Trophoblast cell (in vitro differentiated cells and primary cell): ENCODE data around the gene IFNL1.
A peak's percentile ranks its signal among the peaks of the same experiment; 100 is the strongest.

Experiments
- DNase-seq, 2 donors: peaks; one replicate each; pipeline ENCODE4 v3.0.0-alpha.2; 2016
- H2AFZ ChIP-seq: 2 replicates; pipeline ENCODE4 v1.6.1; 2013; ENCODE audit warnings: low read length, moderate library complexity, mild to moderate bottlenecking; ENCODE audit not compliant: insufficient read depth, poor library complexity
- H2AK5ac ChIP-seq: 2 replicates; pipeline ENCODE4 v1.6.1; 2013; ENCODE audit warnings: mild to moderate bottlenecking, low read length
- H2BK120ac ChIP-seq: 2 replicates; pipeline ENCODE4 v1.6.1; 2013; ENCODE audit warnings: low read length, mild to moderate bottlenecking, moderate library complexity; ENCODE audit not compliant: insufficient read depth, poor library complexity
- H2BK12ac ChIP-seq: 2 replicates; pipeline ENCODE4 v1.6.1; 2013; ENCODE audit warnings: mild to moderate bottlenecking, low read length, moderate library complexity
- H2BK5ac ChIP-seq: 2 replicates; pipeline ENCODE4 v1.6.1; 2013; ENCODE audit warnings: low read length, low read depth, moderate library complexity, mild to moderate bottlenecking; ENCODE audit not compliant: poor library complexity
- H3K14ac ChIP-seq: 2 replicates; pipeline ENCODE4 v1.6.1; 2013; ENCODE audit warnings: mild to moderate bottlenecking, low read length
- H3K18ac ChIP-seq: 2 replicates; pipeline ENCODE4 v1.6.1; 2013; ENCODE audit warnings: mild to moderate bottlenecking, low read length
- H3K23ac ChIP-seq: 2 replicates; pipeline ENCODE4 v1.6.1; 2013; ENCODE audit warnings: low read length
- H3K27ac ChIP-seq: 2 replicates; pipeline ENCODE4 v1.5.1; 2013; ENCODE audit warnings: low read depth, mild to moderate bottlenecking, inconsistent platforms, low read length, moderate library complexity
- H3K27me3 ChIP-seq: 2 replicates; pipeline ENCODE4 v1.6.1; 2013; ENCODE audit warnings: inconsistent platforms, mild to moderate bottlenecking, low read length, moderate library complexity; ENCODE audit not compliant: insufficient read depth
- H3K36me3 ChIP-seq, 2 experiments: 1 replicate in 1 of 2; 2 replicates in 1 of 2; pipeline ENCODE4 v1.6.1; 2013; ENCODE audit warnings: low read length in 2 of 2, mild to moderate bottlenecking in 2 of 2, moderate library complexity in 1 of 2; ENCODE audit not compliant: insufficient read depth in 2 of 2, control insufficient read depth in 1 of 2
- H3K4ac ChIP-seq: 2 replicates; pipeline ENCODE4 v1.6.1; 2013; ENCODE audit warnings: low read depth, mild to moderate bottlenecking, low read length, moderate library complexity
- H3K4me1 ChIP-seq, 2 experiments: 1 replicate in 1 of 2; 2 replicates in 1 of 2; pipeline ENCODE4 v1.6.1; 2013; ENCODE audit warnings: low read length in 2 of 2, mild to moderate bottlenecking in 2 of 2, moderate library complexity in 1 of 2; ENCODE audit not compliant: insufficient read depth in 2 of 2, control insufficient read depth in 1 of 2
- H3K4me2 ChIP-seq: 2 replicates; pipeline ENCODE4 v1.6.1; 2013; ENCODE audit warnings: inconsistent platforms, mild to moderate bottlenecking, low read length, moderate library complexity
- H3K4me3 ChIP-seq: 2 replicates; pipeline ENCODE4 v1.5.1; 2013; ENCODE audit warnings: mild to moderate bottlenecking, low read depth, low read length, inconsistent platforms
- H3K79me1 ChIP-seq: one replicate; pipeline ENCODE4 v1.6.1; 2013; ENCODE audit warnings: low read length
- H3K79me2 ChIP-seq: 2 replicates; pipeline ENCODE4 v1.6.1; 2013; ENCODE audit warnings: low read length, mild to moderate bottlenecking; ENCODE audit not compliant: control insufficient read depth, insufficient read depth, poor library complexity
- H3K9ac ChIP-seq: 2 replicates; pipeline ENCODE4 v1.6.1; 2013; ENCODE audit warnings: mild to moderate bottlenecking, low read length
- H3K9me3 ChIP-seq: 2 replicates; pipeline ENCODE4 v1.6.1; 2013; ENCODE audit warnings: low read depth, mild to moderate bottlenecking, control low read depth, inconsistent platforms, low read length; ENCODE audit not compliant: insufficient read depth
- H4K12ac ChIP-seq: 2 replicates; pipeline ENCODE4 v1.6.1; 2013; ENCODE audit warnings: low read depth, mild to moderate bottlenecking, low read length, moderate library complexity
- H4K8ac ChIP-seq: 2 replicates; pipeline ENCODE4 v1.6.1; 2013; ENCODE audit warnings: low read depth, mild to moderate bottlenecking, low read length, moderate library complexity
- H4K91ac ChIP-seq: one replicate; pipeline ENCODE4 v1.6.1; 2013; ENCODE audit warnings: low read depth, mild to moderate bottlenecking, low read length, moderate library complexity
- WGBS: extraction: QIAGEN DNeasy Blood & Tissue Kit; methylation state at CpG from one replicate; pipeline ENCODE4 v1.1.7; 2013; ENCODE audit warnings: missing lambda C conversion rate; ENCODE audit not compliant: insufficient read length, insufficient coverage; ENCODE audit errors: extremely low coverage; 5-methylcytosine and 5-hydroxymethylcytosine counted together

Gene IFNL1

DNA sequence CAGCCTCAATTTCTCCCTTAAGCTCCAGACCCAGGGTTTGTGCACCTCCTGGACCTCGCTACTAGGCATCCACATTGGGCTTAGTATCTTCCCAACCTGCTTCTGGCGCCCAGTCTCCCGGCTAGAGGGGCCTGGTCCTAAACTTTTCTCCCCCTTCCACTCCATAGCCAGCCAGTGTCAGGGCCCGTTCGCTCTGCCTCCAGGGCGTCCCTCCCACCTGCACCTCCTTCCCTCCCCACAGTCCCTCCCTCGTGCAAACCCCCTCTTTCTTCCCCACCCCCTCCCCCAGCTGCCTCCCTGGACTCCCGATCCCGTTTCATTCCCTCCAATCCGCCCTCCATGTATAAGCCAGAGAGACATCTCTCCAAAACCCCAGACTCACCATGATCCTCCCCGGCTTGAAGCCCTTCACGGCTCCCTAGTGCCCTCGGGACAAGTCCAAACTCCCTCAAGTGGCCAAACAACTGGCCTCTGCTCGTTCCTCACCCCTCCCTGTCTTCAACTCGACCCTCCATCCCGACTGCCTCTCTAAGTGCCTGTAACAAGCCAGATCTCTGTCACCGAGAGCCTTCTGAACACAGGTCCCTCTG is 45.0 kb downstream of the IFNL1 start:
- Histone ChIP-seq H2BK5ac (peak overlapping the region; percentile 76), H4K12ac (peak overlapping the region; percentile 46), H2AK5ac (no peak overlapping the region), H3K79me1 (peaks cover 6% of the 10 kb centered on the region), H3K4me2 (peak overlapping the region; percentile 73), H2BK12ac (no peak overlapping the region), H3K9me3 (no peaks in the 10 kb centered on the region), H4K91ac (peak overlapping the region; percentile 77), H3K27ac (no peak overlapping the region), H3K4me3 (peak overlapping the region; percentile 77), H3K36me3 (peaks cover 0 to 3% of the 10 kb centered on the region in 2 experiments), H3K4me1 (peaks cover 9 to 10% of the 10 kb centered on the region in 2 experiments), H3K23ac (no peak overlapping the region), H3K79me2 (peaks cover 12% of the 10 kb centered on the region), H3K4ac (peak overlapping the region; percentile 22), H2BK120ac (peak overlapping the region; percentile 29), H4K8ac (peak overlapping the region; percentile 94), H3K14ac (peak overlapping the region; percentile 88), H3K18ac (peak overlapping the region; percentile 28), H2AFZ (peak overlapping the region; percentile 84), H3K27me3 (no peaks in the 10 kb centered on the region), H3K9ac (peak overlapping the region; percentile 64)
- peak in 1 of 2 donors; percentile 45 for DNase-seq
- no CpG with 5 or more reads among the region's 17 CpGs for WGBS

- peaks cover 9 to 10% of the 10 kb centered on the region in 2 experiments for H3K4me1 ChIP-seq
- peak within 1 kb of the TSS; percentile 22 for H3K4ac ChIP-seq
- no peak within 1 kb of the TSS for H2BK12ac ChIP-seq
- peak within 1 kb of the TSS; percentile 76 for H2BK5ac ChIP-seq
- H3K14ac ChIP-seq: peak within 1 kb of the TSS; percentile 88
- peak within 1 kb of the TSS; percentile 47 for H2AK5ac ChIP-seq
- H3K4me3 ChIP-seq: peak within 1 kb of the TSS; percentile 86
- peaks cover 6% of the 10 kb centered on the region for H3K79me1 ChIP-seq
- H4K91ac ChIP-seq: peak within 1 kb of the TSS; percentile 77
- H3K27me3 ChIP-seq: no peaks in the 10 kb centered on the region
- peak; percentile 99 for DNase-seq
- H2AFZ ChIP-seq: peak within 1 kb of the TSS; percentile 94
- peak within 1 kb of the TSS; percentile 68 for H2BK120ac ChIP-seq
- H3K18ac ChIP-seq: peak within 1 kb of the TSS; percentile 94
- H3K4me2 ChIP-seq: peak within 1 kb of the TSS; percentile 75
- no peaks in the 10 kb centered on the region for H3K9me3 ChIP-seq
- H3K23ac ChIP-seq: no peak within 1 kb of the TSS
- peak within 1 kb of the TSS; percentile 69 for H3K27ac ChIP-seq
- H3K79me2 ChIP-seq: peaks cover 12% of the 10 kb centered on the region
- H4K8ac ChIP-seq: peak within 1 kb of the TSS; percentile 94
- peak within 1 kb of the TSS; percentile 87 for H3K9ac ChIP-seq
- no CpG with 5 or more reads among the region's 105 CpGs for WGBS
- peaks cover 0 to 5% of the 10 kb centered on the region in 2 experiments for H3K36me3 ChIP-seq
- peak within 1 kb of the TSS; percentile 46 for H4K12ac ChIP-seq
Measured at GRCh38 chr19:39341719-39342604, 45.8 kb downstream of the IFNL1 start, which contains the start of gene SAMD4B. TSS of gene SAMD4B (plus strand) at chr19:39342421. CDS start at chr19:39356894, 14,473 bp downstream.

GRCh38 chr19:39342647-39343305 is 46.6 kb downstream of the IFNL1 start:
- Histone ChIP-seq H3K4me1 (peaks cover 9 to 10% of the 10 kb centered on the region in 2 experiments), H2BK12ac (no peak overlapping the region), H3K9me3 (no peaks in the 10 kb centered on the region), H2BK5ac (peak overlapping the region; percentile 64), H4K8ac (peak overlapping the region; percentile 85), H4K12ac (peak overlapping the region; percentile 40), H3K14ac (peak overlapping the region; percentile 85), H3K4me3 (peak overlapping the region; percentile 86), H3K79me1 (peaks cover 6% of the 10 kb centered on the region), H3K27me3 (no peaks in the 10 kb centered on the region), H3K27ac (peak overlapping the region; percentile 69), H3K23ac (no peak overlapping the region), H3K4ac (peak overlapping the region; percentile 22), H3K36me3 (peaks cover 0 to 9% of the 10 kb centered on the region in 2 experiments), H2BK120ac (peak overlapping the region; percentile 68), H3K18ac (peak overlapping the region; percentile 94), H3K4me2 (peak overlapping the region; percentile 75), H2AFZ (peak overlapping the region; percentile 94), H3K9ac (peak overlapping the region; percentile 87), H4K91ac (peak overlapping the region; percentile 75), H2AK5ac (peak overlapping the region; percentile 47), H3K79me2 (peaks cover 12% of the 10 kb centered on the region)
- no CpG with 5 or more reads among the region's 51 CpGs for WGBS
- DNase-seq: peak; percentile 15 to 21

- Histone ChIP-seq H3K27ac (no peak overlapping the region), H2BK5ac (no peak overlapping the region), H3K4me3 (no peak overlapping the region), H3K23ac (no peak overlapping the region), H3K79me2 (peaks cover 12% of the 10 kb centered on the region), H3K18ac (no peak overlapping the region), H3K79me1 (peaks cover 6% of the 10 kb centered on the region), H3K14ac (no peak overlapping the region), H3K9me3 (no peaks in the 10 kb centered on the region), H2AFZ (no peak overlapping the region), H3K36me3 (peaks cover 2 to 15% of the 10 kb centered on the region in 2 experiments), H2BK12ac (no peak overlapping the region), H3K4me1 (peaks cover 6 to 7% of the 10 kb centered on the region in 2 experiments), H2AK5ac (no peak overlapping the region), H3K9ac (no peak overlapping the region), H3K27me3 (no peaks in the 10 kb centered on the region), H3K4me2 (no peak overlapping the region), H3K4ac (no peak overlapping the region), H4K12ac (no peak overlapping the region), H4K8ac (no peak overlapping the region), H2BK120ac (no peak overlapping the region), H4K91ac (no peak overlapping the region)
- DNase-seq: no peak
- WGBS: no CpG with 5 or more reads among the region's 1 CpG
Measured at GRCh38 chr19:39345956-39346355, 49.7 kb downstream of the IFNL1 start.
